H1 (cell line): ENCODE data around the gene CRTAP. TPM values are rescaled to one million over a fixed set of nuclear protein-coding genes. Genes with fewer than 3 reads are reported as not detected.

Experiments used
- CTCF ChIA-PET: fragments of 300-600 bp; sonication (Branson Sonifier 250); formaldehyde crosslinking; loops from one replicate; lab custom pipeline; 2021; ENCODE audit not compliant: partially characterized antibody; lab: Charles Lee
- POLR2A ChIA-PET: fragments of 300-600 bp; sonication (Branson Sonifier 250); formaldehyde crosslinking; loops from one replicate; lab custom pipeline; 2021; ENCODE audit warnings: inconsistent platforms; ENCODE audit not compliant: partially characterized antibody; lab: Charles Lee
- DNase-seq, 2 experiments: peaks; one replicate each; pipeline versions ENCODE4 v3.0.0 to v3.0.0-alpha.2; 2010 to 2022; ENCODE audit warnings: low spot score in 2 of 2, low read depth in 1 of 2, mixed read lengths in 1 of 2
- FAIRE-seq: peaks from 2 replicates; lab custom pipeline; 2011; peaks lifted over from hg19 to GRCh38; lab: Jason Lieb, UNC
- H2AFZ ChIP-seq: 2 replicates; pipeline ENCODE4 v1.8.1; 2012; ENCODE audit warnings: low read length, inconsistent platforms
- H2AK5ac ChIP-seq: 2 replicates; pipeline ENCODE4 v1.6.1; 2013; ENCODE audit warnings: low read depth, low read length
- H2BK120ac ChIP-seq: replicated peaks from 2 replicates; pipeline ENCODE3; 2013; ENCODE audit warnings: low read depth, low read length, inconsistent platforms
- H2BK12ac ChIP-seq: 2 replicates; pipeline ENCODE4 v1.6.1; 2013; ENCODE audit warnings: low read depth, low read length
- H2BK15ac ChIP-seq: 2 replicates; pipeline ENCODE4 v1.6.1; 2013; ENCODE audit warnings: low read length
- H2BK20ac ChIP-seq: 2 replicates; pipeline ENCODE4 v1.6.1; 2013; ENCODE audit warnings: low read length
- H2BK5ac ChIP-seq: 2 replicates; pipeline ENCODE4 v1.6.1; 2013; ENCODE audit warnings: low read depth, low read length
- H3K14ac ChIP-seq: 2 replicates; pipeline ENCODE4 v1.6.1; 2013; ENCODE audit warnings: inconsistent platforms; ENCODE audit not compliant: insufficient read length
- H3K18ac ChIP-seq: 2 replicates; pipeline ENCODE4 v1.6.1; 2013; ENCODE audit warnings: low read length; ENCODE audit errors: extremely low read depth
- H3K23ac ChIP-seq: 2 replicates; pipeline ENCODE4 v1.6.1; 2013; ENCODE audit warnings: inconsistent platforms; ENCODE audit not compliant: insufficient read length
- H3K23me2 ChIP-seq: 2 replicates; pipeline ENCODE4 v1.6.1; 2013; ENCODE audit warnings: low read depth, low read length
- H3K27ac ChIP-seq: 2 replicates; pipeline ENCODE4 v1.6.1; 2011; ENCODE audit warnings: low read depth, low read length, inconsistent platforms
- H3K27me3 ChIP-seq, 4 experiments: replicated peaks in 1 of 4; 1 replicate in 1 of 4; 2 replicates in 3 of 4; pipeline versions ENCODE4 v1.6.1 to v1.8.1; 2011 to 2013; ENCODE audit warnings: low read length in 3 of 4, mild to moderate bottlenecking in 3 of 4, inconsistent platforms in 2 of 4, mixed read lengths in 2 of 4, moderate library complexity in 1 of 4; ENCODE audit not compliant: control insufficient read depth in 3 of 4, insufficient read depth in 3 of 4; ENCODE audit errors: extremely low read depth in 1 of 4
- H3K36me3 ChIP-seq, 4 experiments: 2 replicates each; pipeline versions ENCODE4 v1.6.1 to v1.8.1; 2011 to 2013; ENCODE audit warnings: mild to moderate bottlenecking in 4 of 4, low read length in 3 of 4, moderate library complexity in 2 of 4, control low read depth in 1 of 4, inconsistent platforms in 1 of 4; ENCODE audit not compliant: insufficient read depth in 4 of 4, control insufficient read depth in 2 of 4
- H3K4ac ChIP-seq: replicated peaks from 2 replicates; pipeline ENCODE3; 2013; ENCODE audit warnings: low read length, low read depth, mixed read lengths, inconsistent platforms; ENCODE audit not compliant: insufficient read length
- H3K4me1 ChIP-seq, 4 experiments: replicated peaks in 1 of 4; 1 replicate in 1 of 4; 2 replicates in 3 of 4; pipeline versions ENCODE4 v1.6.1 to v1.8.1; 2011 to 2013; ENCODE audit warnings: low read length in 3 of 4, inconsistent platforms in 2 of 4, mixed read lengths in 1 of 4; ENCODE audit not compliant: insufficient read depth in 4 of 4, control insufficient read depth in 3 of 4
- H3K4me2 ChIP-seq, 2 experiments: 2 replicates each; pipeline versions ENCODE4 v1.6.1 to v1.8.1; 2011 to 2013; ENCODE audit warnings: low read depth in 2 of 2, low read length in 2 of 2, control low read depth in 1 of 2, inconsistent platforms in 1 of 2, mild to moderate bottlenecking in 1 of 2; ENCODE audit not compliant: insufficient read depth in 1 of 2
- H3K4me3 ChIP-seq, 4 experiments: fragments of 200-600, 300-600 bp in 1 of 4; sonication (generic), shearing (Covaris generic), sonication (Bioruptor Twin) in 1 of 4; 2 replicates each; pipeline versions ENCODE4 v1.5.1 to v1.8.1; 2011 to 2016; ENCODE audit warnings: low read length in 4 of 4, low read depth in 3 of 4, control low read depth in 2 of 4, inconsistent platforms in 2 of 4, mild to moderate bottlenecking in 2 of 4, mixed read lengths in 1 of 4, moderate library complexity in 1 of 4; ENCODE audit not compliant: insufficient read depth in 2 of 4; ENCODE audit errors: extremely low read depth in 1 of 4
- H3K56ac ChIP-seq: replicated peaks from 2 replicates; pipeline ENCODE3; 2013; ENCODE audit warnings: low read depth, mild to moderate bottlenecking, mixed read lengths, low read length, inconsistent platforms; ENCODE audit not compliant: insufficient read length
- H3K79me1 ChIP-seq: 2 replicates; pipeline ENCODE4 v1.6.1; 2013; ENCODE audit warnings: low read depth, low read length, control low read depth
- H3K79me2 ChIP-seq, 2 experiments: 2 replicates each; pipeline versions ENCODE4 v1.6.1 to v1.8.1; 2012 to 2013; ENCODE audit warnings: low read length in 2 of 2, mild to moderate bottlenecking in 2 of 2, inconsistent platforms in 1 of 2; ENCODE audit not compliant: insufficient read depth in 2 of 2, control insufficient read depth in 1 of 2
- H3K9ac ChIP-seq, 4 experiments: replicated peaks in 1 of 4; 1 replicate in 1 of 4; 2 replicates in 3 of 4; pipeline versions ENCODE4 v1.6.1 to v1.8.1; 2011 to 2013; ENCODE audit warnings: low read depth in 3 of 4, low read length in 3 of 4, control low read depth in 2 of 4, mild to moderate bottlenecking in 2 of 4, moderate library complexity in 2 of 4, inconsistent platforms in 1 of 4; ENCODE audit errors: extremely low read depth in 1 of 4
- H3K9me3 ChIP-seq, 2 experiments: 2 replicates each; pipeline versions ENCODE4 v1.6.1 to v1.8.1; 2012 to 2013; ENCODE audit warnings: mild to moderate bottlenecking in 2 of 2, moderate library complexity in 2 of 2, control low read depth in 1 of 2, inconsistent platforms in 1 of 2, low read depth in 1 of 2, low read length in 1 of 2, mixed read lengths in 1 of 2; ENCODE audit not compliant: insufficient read depth in 2 of 2
- H4K20me1 ChIP-seq, 2 experiments: replicated peaks in 1 of 2; 2 replicates each; pipeline versions ENCODE3 to v1.8.1; 2011 to 2013; ENCODE audit warnings: inconsistent platforms in 2 of 2, low read length in 2 of 2, mild to moderate bottlenecking in 1 of 2; ENCODE audit not compliant: insufficient read depth in 2 of 2, control insufficient read depth in 1 of 2
- H4K5ac ChIP-seq: 2 replicates; pipeline ENCODE4 v1.6.1; 2013; ENCODE audit warnings: low read length, low read depth, mixed read lengths, inconsistent platforms; ENCODE audit not compliant: insufficient read length
- H4K8ac ChIP-seq: 2 replicates; pipeline ENCODE4 v1.8.0; 2013; ENCODE audit warnings: mild to moderate bottlenecking, moderate library complexity, low read length, inconsistent platforms; ENCODE audit not compliant: insufficient read depth; ENCODE audit errors: extremely low read depth
- H4K91ac ChIP-seq: replicated peaks from 2 replicates; pipeline ENCODE3; 2013; ENCODE audit warnings: low read length, mixed read lengths, inconsistent platforms; ENCODE audit not compliant: insufficient read length
- BRCA1 ChIP-seq: IDR thresholded peaks from 2 replicates; pipeline ENCODE4 v1.6.1; 2012; ENCODE audit warnings: low read depth, low read length, improper control_type of control experiment
- FOSL1 ChIP-seq: IDR thresholded peaks from 2 replicates; pipeline ENCODE4 v1.6.1; 2011; ENCODE audit warnings: mild to moderate bottlenecking, low read depth, low read length, moderate library complexity; ENCODE audit not compliant: insufficient read depth
- HDAC6 ChIP-seq: IDR thresholded peaks from one replicate; pipeline ENCODE4 v1.7.1; 2012; ENCODE audit warnings: low read depth, mild to moderate bottlenecking, inconsistent platforms, low read length, moderate library complexity
- JUN ChIP-seq: IDR thresholded peaks from 2 replicates; pipeline ENCODE4 v1.6.1; 2011; ENCODE audit warnings: low read depth, mild to moderate bottlenecking, improper control_type of control experiment, low read length
- NRF1 ChIP-seq: IDR thresholded peaks from 2 replicates; pipeline ENCODE4 v1.6.1; 2011; ENCODE audit warnings: mild to moderate bottlenecking, low read depth, low read length, improper control_type of control experiment
- POLR2A ChIP-seq, 2 experiments: IDR thresholded peaks; 1 replicate in 1 of 2; 2 replicates in 1 of 2; pipeline ENCODE4 v1.6.1; 2011; ENCODE audit warnings: low read depth in 2 of 2, low read length in 2 of 2, mild to moderate bottlenecking in 2 of 2; ENCODE audit errors: control extremely low read depth in 1 of 2
- TEAD4 ChIP-seq: IDR thresholded peaks from 2 replicates; pipeline ENCODE4 v1.6.1; 2012; ENCODE audit warnings: low read depth, low read length, inconsistent platforms, mixed read lengths
- WGBS, 2 experiments: shearing (Covaris generic) in 1 of 2; methylation state at CpG; one replicate each; pipeline versions ENCODE4 v1.1.6 to v1.1.7; 2013 to 2015; ENCODE audit warnings: low lambda C conversion rate in 2 of 2, mixed read lengths in 2 of 2, inconsistent platforms in 1 of 2, low coverage in 1 of 2, missing lambda C conversion rate in 1 of 2; ENCODE audit not compliant: insufficient replicate concordance in 2 of 2, insufficient coverage in 1 of 2, insufficient read length in 1 of 2; ENCODE audit errors: extremely low coverage in 1 of 2, missing lambda C conversion rate in 1 of 2; 5-methylcytosine and 5-hydroxymethylcytosine counted together
- polyA plus RNA-seq, 7 experiments: library from polyadenylated mRNA; depleted of rRNA in 3 of 7; stranded (reverse) in 5 of 7; unstranded in 2 of 7; fragments of >200 nt in 5 of 7; fragments of 200-250 nt in 2 of 7; gene quantifications; 1 replicate in 5 of 7; 2 replicates in 1 of 7; 4 replicates in 1 of 7; pipeline versions ENCODE4 v1.2.1 to v1.2.3, GENCODE V29; 2011 to 2013; ENCODE audit warnings: missing spikeins in 2 of 7, mixed read lengths in 2 of 7
- total RNA-seq: library from RNA; stranded (reverse); fragmentation: NEBNext Ultra II Directional; extraction: Animal tissue kit (Norgen Biotek cat#: 25700); gene quantifications from 2 replicates; pipeline ENCODE4 v1.2.1, GENCODE V29; 2021

CRTAP gene
- total and polyA plus RNA-seq, 2 of the 8 experiments (the other 6 are each of a cell fraction or from before 2014, with no cell fraction given) = 159 to 188 TPM

DNA sequence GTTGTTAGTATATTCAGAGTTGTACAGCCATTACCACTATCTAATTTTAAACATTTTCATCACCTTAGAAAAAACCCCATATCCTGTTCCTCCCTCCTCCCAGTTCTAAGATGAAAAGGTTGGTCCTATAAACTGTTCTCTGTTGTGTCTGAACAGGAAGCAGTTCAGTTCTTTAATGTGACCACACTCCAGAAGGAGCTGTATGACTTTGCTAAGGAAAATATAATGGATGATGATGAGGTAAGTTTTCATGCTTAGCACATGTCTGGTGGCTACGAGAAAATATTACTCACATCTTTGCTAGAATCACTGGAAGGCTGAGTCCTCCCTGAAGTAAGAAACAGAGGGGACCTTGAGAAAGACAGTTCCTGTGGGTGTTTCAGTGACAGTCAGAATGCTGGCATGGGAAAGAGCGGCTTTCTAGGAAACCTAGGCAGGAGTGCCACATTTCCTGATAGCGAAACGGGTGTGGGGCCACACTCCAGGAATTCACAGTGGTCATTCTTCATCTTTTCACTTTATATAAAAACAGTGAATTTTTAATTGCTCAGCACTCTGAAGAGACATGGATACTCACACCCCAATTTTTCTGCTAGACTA, 20.3 kb downstream of the CRTAP start:
- H3K56ac ChIP-seq = no peak overlapping the region
- no peak overlapping the region for H2BK5ac ChIP-seq
- WGBS, 2 experiments = 80% methylated on average over 4 of the region's 4 CpGs; no CpG with 5 or more reads in 1 of the 2 experiments
- no peaks in the 10 kb centered on the region for H3K27me3 ChIP-seq
- H2BK15ac ChIP-seq = no peak overlapping the region
- no peak for FAIRE-seq
- H4K91ac ChIP-seq = no peak overlapping the region
- H4K5ac ChIP-seq = no peak overlapping the region
- H4K20me1 ChIP-seq = peaks cover 0 to 2% of the 10 kb centered on the region in 2 experiments
- no peaks in the 10 kb centered on the region for H3K79me2 ChIP-seq
- no peak overlapping the region for H2AFZ ChIP-seq
- H3K79me1 ChIP-seq = no peaks in the 10 kb centered on the region; the same call in 1 of the 2 replicates
- H2BK120ac ChIP-seq = no peak overlapping the region
- H3K9me3 ChIP-seq = no peaks in the 10 kb centered on the region
- H2AK5ac ChIP-seq = no peak overlapping the region
- H3K4me1 ChIP-seq = peaks cover 0 to 6% (median 5%) of the 10 kb centered on the region in 4 experiments; a peak in 6 of 7 replicates
- H2BK12ac ChIP-seq = no peak overlapping the region
- H4K8ac ChIP-seq = no peak overlapping the region
- no peak for TF ChIP-seq JUN
- no peak for TF ChIP-seq TEAD4
- TF ChIP-seq BRCA1 = no peak
- no peak for TF ChIP-seq HDAC6
- TF ChIP-seq POLR2A (IDR thresholded peaks at IDR 0.05; ENCODE audit: control extremely low read depth in 1 of 2, low read depth in 2 of 2, low read length in 2 of 2) = no peak
- no peak for TF ChIP-seq NRF1
- TF ChIP-seq FOSL1 = no peak
- H3K36me3 ChIP-seq = peaks cover 0 to 20% (median 9%) of the 10 kb centered on the region in 4 experiments; a peak in 6 of 8 replicates
- no peak overlapping the region for H3K4me2 ChIP-seq
- no peak for DNase-seq
- H2BK20ac ChIP-seq = no peak overlapping the region
- H3K14ac ChIP-seq = no peak overlapping the region
- no peak overlapping the region for H3K4ac ChIP-seq
- H3K23me2 ChIP-seq = no peaks in the 10 kb centered on the region
- no peak overlapping the region for H3K9ac ChIP-seq
- H3K18ac ChIP-seq = no peak overlapping the region
- H3K23ac ChIP-seq = no peak overlapping the region
- POLR2A ChIA-PET = no interaction called here
- H3K4me3 ChIP-seq = no peak overlapping the region
- no peak overlapping the region for H3K27ac ChIP-seq
- CTCF ChIA-PET = interaction anchor here (0.8 to 3.5 kb wide), 4 partner anchors 10 to 239 kb away, joined by 3 to 17 read pairs (median 4); no protein-coding TSS in a partner anchor
